Body of pancreas (tissue), 4 donors: ENCODE data around the gene UBXN10.

Experiments
- CTCF ChIP-seq, 7 experiments: fragments of 450-650 bp in 4 of 7; fragments of 200-600 bp in 3 of 7; sonication (generic) in 3 of 7; IDR thresholded peaks; one replicate each; pipeline ENCODE4 v1.5.1; 2016 to 2019; ENCODE audit warnings: antibody characterized with exemption in 7 of 7
- POLR2A ChIP-seq, 3 donors: fragments of 450-650 bp; IDR thresholded peaks; one replicate each; pipeline ENCODE4 v1.6.1; 2016; ENCODE audit warnings: antibody characterized with exemption in 3 of 3, mild to moderate bottlenecking in 2 of 3

- TF ChIP-seq CTCF (IDR thresholded peaks at IDR 0.05) (no peak), POLR2A (IDR thresholded peaks at IDR 0.05) (no peak)
Observed at GRCh38 chr1:20188455-20188817, 2.5 kb downstream of the UBXN10 start.
